NB4 (cell line): ENCODE measurements around the gene AP1G1.

Experiments used
- DNase-seq: peaks from one replicate; pipeline ENCODE4 v3.0.0; 2010; ENCODE audit warnings: low read depth
- H3K4me3 ChIP-seq: one replicate; pipeline ENCODE4 v1.5.1; 2011; ENCODE audit warnings: mild to moderate bottlenecking, low read depth, low read length, moderate library complexity
- CTCF ChIP-seq: IDR thresholded peaks from one replicate; pipeline ENCODE4 v1.5.1; 2012; ENCODE audit warnings: low read depth, low read length
- MAX ChIP-seq: IDR thresholded peaks from 2 replicates; pipeline ENCODE4 v1.6.1; 2011; ENCODE audit warnings: low read depth, low read length
- MYC ChIP-seq: IDR thresholded peaks from 2 replicates; pipeline ENCODE4 v1.6.1; 2011; ENCODE audit warnings: low read depth, low read length
- POLR2A ChIP-seq: IDR thresholded peaks from 2 replicates; pipeline ENCODE4 v1.6.1; 2011; ENCODE audit warnings: mild to moderate bottlenecking; ENCODE audit not compliant: insufficient read length; ENCODE audit errors: extremely low read depth

The AP1G1 gene

GRCh38 chr16:71707199-71707598 lies 101.4 kb downstream of the AP1G1 start:
- no peak for DNase-seq
- TF ChIP-seq MYC = no peak
- TF ChIP-seq MAX = no peak
- no peak for TF ChIP-seq CTCF
- TF ChIP-seq POLR2A = no peak
- H3K4me3 ChIP-seq = no peak overlapping the region

GRCh38 chr16:71706046-71706445 lies 102.6 kb downstream of the AP1G1 start:
- DNase-seq = no peak
- no peak for TF ChIP-seq POLR2A
- no peak overlapping the region for H3K4me3 ChIP-seq

GRCh38 chr16:71703333-71703732 lies 105.3 kb downstream of the AP1G1 start:
- DNase-seq = no peak
- TF ChIP-seq CTCF = no peak
- no peak for TF ChIP-seq MAX
- no peak for TF ChIP-seq POLR2A
- no peak for TF ChIP-seq MYC
- no peak overlapping the region for H3K4me3 ChIP-seq

- no peak overlapping the region for H3K4me3 ChIP-seq
- no peak for DNase-seq
Observed at GRCh38 chr16:71700831-71701230, 107.8 kb downstream of the AP1G1 start.

GRCh38 chr16:71698491-71698890 lies 110.1 kb downstream of the AP1G1 start:
- DNase-seq = no peak
- H3K4me3 ChIP-seq = no peak overlapping the region
- no peak for TF ChIP-seq MYC
- no peak for TF ChIP-seq CTCF
- no peak for TF ChIP-seq POLR2A
- TF ChIP-seq MAX = no peak

More at GRCh38 chr16:71700831-71701230, 107.8 kb downstream of the AP1G1 start:
- TF ChIP-seq POLR2A = no peak
- TF ChIP-seq MYC = no peak
- no peak for TF ChIP-seq CTCF
- no peak for TF ChIP-seq MAX

GRCh38 chr16:71693164-71693563 lies 115.5 kb downstream of the AP1G1 start:
- no peak overlapping the region for H3K4me3 ChIP-seq
- TF ChIP-seq MAX (no peak), CTCF (no peak), POLR2A (no peak)
- DNase-seq = no peak
